Retinal pigment epithelial cell (primary cell): ENCODE measurements around the gene ANKRD11.

ENCODE experiments used
- DNase-seq: peaks from one replicate; pipeline ENCODE4 v3.0.0-alpha.2; 2010; ENCODE audit warnings: low read depth
- H3K4me3 ChIP-seq: 2 replicates; pipeline ENCODE4 v1.5.1; 2011; ENCODE audit warnings: mild to moderate bottlenecking, low read length, control low read depth, moderate library complexity
- CTCF ChIP-seq: conservative IDR thresholded peaks from 2 replicates; pipeline ENCODE4 v1.5.1; 2011; ENCODE audit warnings: low read depth, low read length, control low read depth, inconsistent platforms

ANKRD11 gene

DNA sequence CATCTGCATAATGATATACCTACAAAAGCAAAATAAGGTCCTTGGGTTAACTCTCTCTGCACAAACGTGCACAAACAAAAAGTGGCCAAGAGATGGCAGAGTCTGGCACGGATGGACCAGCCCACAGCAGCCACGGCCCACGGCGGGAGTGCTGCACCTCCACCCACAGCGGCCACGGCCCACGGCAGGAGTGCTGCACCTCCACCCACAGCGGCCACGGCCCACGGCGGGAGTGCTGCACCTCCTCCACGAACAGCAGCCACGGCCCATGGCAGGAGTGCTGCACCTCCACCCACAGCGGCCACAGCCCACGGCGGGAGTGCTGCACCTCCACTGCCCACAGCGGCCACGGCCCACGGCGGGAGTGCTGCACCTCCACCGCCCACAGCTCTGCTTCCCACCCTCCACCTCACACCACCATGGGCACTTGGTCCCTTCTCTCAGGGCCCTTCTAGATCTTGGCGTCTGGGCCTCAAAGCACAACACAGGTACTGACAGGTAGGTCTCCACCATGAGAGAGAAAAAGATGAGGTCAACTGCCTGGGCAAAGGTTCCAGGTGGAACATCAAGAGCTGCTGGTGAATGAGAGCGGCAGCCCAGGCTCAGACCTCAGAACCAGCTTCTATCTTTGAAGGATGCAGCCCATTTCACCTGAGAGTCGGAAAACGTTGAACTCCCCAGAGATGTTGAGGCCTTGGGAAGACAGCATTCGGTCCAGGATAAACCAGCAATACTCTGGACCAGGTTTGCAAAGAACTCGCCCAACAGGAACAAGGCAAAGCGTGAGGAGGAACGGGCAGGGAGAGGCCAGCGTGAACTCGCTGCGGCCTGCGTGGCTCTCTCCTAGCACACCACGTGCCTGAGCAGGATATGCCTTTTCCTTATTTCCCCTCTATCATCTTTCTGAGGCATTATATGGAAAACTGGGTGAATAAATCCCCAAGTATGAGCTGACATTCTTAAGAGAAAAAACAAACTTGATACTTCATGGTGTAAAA lies 148.4 kb downstream of the ANKRD11 start:
- DNase-seq = no peak
- no peak overlapping the region for H3K4me3 ChIP-seq
- TF ChIP-seq CTCF = no peak

GRCh38 chr16:89341279-89341678 lies 149.1 kb downstream of the ANKRD11 start:
- H3K4me3 ChIP-seq = no peak overlapping the region
- no peak for DNase-seq
- no peak for TF ChIP-seq CTCF

- no peak overlapping the region for H3K4me3 ChIP-seq
- no peak for TF ChIP-seq CTCF
- no peak for DNase-seq
Observed at GRCh38 chr16:89338863-89339262, 151.5 kb downstream of the ANKRD11 start.

DNA sequence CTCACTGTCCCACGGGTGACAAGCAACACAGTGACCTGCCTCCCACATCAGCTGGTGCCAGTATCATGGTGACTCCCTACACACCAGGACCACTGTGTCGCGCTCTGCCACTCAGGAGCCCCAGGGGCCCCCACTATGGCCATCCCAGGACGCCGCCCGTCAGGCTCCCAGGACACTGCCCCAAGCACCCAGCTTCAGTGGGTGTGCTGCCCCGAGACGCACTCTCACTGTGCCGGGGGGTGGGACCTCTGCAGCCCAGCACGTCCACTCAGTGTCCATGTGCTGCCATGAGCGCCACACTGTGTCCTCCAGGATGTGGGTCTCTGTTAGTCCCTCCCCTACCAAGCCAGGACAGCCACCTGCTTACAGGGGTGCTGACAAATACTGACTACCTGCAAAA lies 152.4 kb downstream of the ANKRD11 start:
- no peak overlapping the region for H3K4me3 ChIP-seq
- DNase-seq = no peak
- no peak for TF ChIP-seq CTCF

- no peak for DNase-seq
- no peak overlapping the region for H3K4me3 ChIP-seq
- TF ChIP-seq CTCF = no peak
Observed at GRCh38 chr16:89335803-89336485, 154.4 kb downstream of the ANKRD11 start.

DNA sequence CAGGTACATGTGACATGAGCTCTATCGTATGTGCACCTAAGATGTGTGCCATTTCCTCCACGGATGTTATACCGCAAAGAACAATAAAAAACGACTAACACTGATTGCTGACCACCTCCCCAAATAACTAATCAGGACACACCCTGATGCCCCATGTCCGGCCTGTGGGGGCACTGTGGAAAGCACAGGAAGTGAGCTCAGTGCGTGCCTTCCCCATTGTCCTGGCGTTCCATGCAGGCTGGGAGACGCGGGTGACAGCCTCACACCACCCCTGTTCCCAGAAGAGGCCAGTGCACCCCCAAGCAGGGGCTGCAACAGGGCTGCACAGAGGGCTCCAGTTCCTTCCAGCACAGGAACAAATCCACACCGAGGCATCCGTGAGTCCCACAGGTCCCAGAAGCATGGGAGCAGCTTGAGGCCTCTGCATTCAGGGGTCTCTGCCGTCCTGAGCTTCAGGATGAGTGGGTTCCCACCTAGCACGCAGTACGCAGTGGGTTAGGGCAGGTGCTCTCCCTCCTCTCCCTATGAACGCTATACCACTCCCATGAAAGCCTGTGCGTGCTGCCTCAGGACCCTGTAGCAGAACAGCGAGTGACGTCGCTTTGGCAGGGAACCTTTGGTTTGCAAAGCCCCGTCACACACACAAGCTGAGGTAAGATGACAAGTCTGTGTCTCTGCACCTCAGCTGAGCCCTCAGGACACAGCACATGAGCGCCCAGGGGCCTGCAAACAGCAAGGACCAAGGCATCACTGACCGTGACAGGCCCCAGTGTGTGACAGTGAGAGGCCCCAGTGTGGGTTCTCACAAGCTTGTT lies 155.2 kb downstream of the ANKRD11 start:
- peak; percentile 18 for TF ChIP-seq CTCF

More for the DNA sequence above, 155.2 kb downstream of the ANKRD11 start:
- H3K4me3 ChIP-seq = no peak overlapping the region
- DNase-seq = no peak
